ENCODE data around the gene CCRL2. TPM values are rescaled to one million over a fixed set of nuclear protein-coding genes. Genes with fewer than 3 reads are reported as not detected.

The CCRL2 gene
- total RNA-seq, 6 experiments from 2014 or later: 0.30 to 2.8 (median 1.3) TPM

- peaks cover 0 to 3% (median 2%) of the 10 kb centered on the region in 4 donors for H3K4me1 ChIP-seq
- H3K9me3 ChIP-seq: no peaks in the 10 kb centered on the region
- no peak for TF ChIP-seq CTCF (IDR thresholded peaks at IDR 0.05)
- no peak for TF ChIP-seq POLR2A (IDR thresholded peaks at IDR 0.05)
- no peaks in the 10 kb centered on the region for H3K36me3 ChIP-seq
- ATAC-seq (no peak), DNase-seq (no peak)
- no peaks in the 10 kb centered on the region for H3K27me3 ChIP-seq
- intact Hi-C loops (cut with DNase I): no loop called here
- H3K27ac ChIP-seq: no peak overlapping the region
- no peak overlapping the region for H3K4me3 ChIP-seq
- WGBS (ENCODE audit: insufficient coverage, low coverage, low lambda C conversion rate, missing lambda C conversion rate): 63% methylated on average over 1 of the region's 2 CpGs
Measured at GRCh38 chr3:46410669-46411068, 3.6 kb downstream of the CCRL2 start.

GRCh38 chr3:46411271-46411670 is 4.2 kb downstream of the CCRL2 start:
- Histone ChIP-seq H3K4me1 (no peaks in the 10 kb centered on the region), H3K27ac (no peak overlapping the region), H3K36me3 (no peaks in the 10 kb centered on the region), H3K4me3 (no peak overlapping the region), H3K9me3 (no peaks in the 10 kb centered on the region), H3K27me3 (no peaks in the 10 kb centered on the region)
- DNase-seq (no peak), ATAC-seq (no peak)
- no peak for TF ChIP-seq CTCF (IDR thresholded peaks at IDR 0.05)
- 91% methylated on average over 2 of the region's 2 CpGs for WGBS (ENCODE audit: insufficient coverage, low coverage, low lambda C conversion rate, missing lambda C conversion rate)
- intact Hi-C loops (cut with DNase I): no loop called here

- 36% methylated on average over 3 of the region's 3 CpGs for WGBS (ENCODE audit: insufficient coverage, low coverage, low lambda C conversion rate, missing lambda C conversion rate)
- peak overlapping the region in 1 of 3 donors; percentile 13 for H3K27ac ChIP-seq
- TF ChIP-seq CTCF (IDR thresholded peaks at IDR 0.05) (no peak), POLR2A (IDR thresholded peaks at IDR 0.05) (no peak)
- no peaks in the 10 kb centered on the region for H3K9me3 ChIP-seq
- intact Hi-C loops (cut with DNase I): no loop called here
- H3K4me1 ChIP-seq: no peaks in the 10 kb centered on the region
- DNase-seq (no peak), ATAC-seq (peak in 3 of 4 donors; percentile 20 to 49 (median 35))
- H3K4me3 ChIP-seq: no peak overlapping the region
- no peaks in the 10 kb centered on the region for H3K27me3 ChIP-seq
- H3K36me3 ChIP-seq: no peaks in the 10 kb centered on the region
Measured at GRCh38 chr3:46412786-46413298, 5.8 kb downstream of the CCRL2 start.

- Histone ChIP-seq H3K27me3 (no peaks in the 10 kb centered on the region), H3K9me3 (no peaks in the 10 kb centered on the region), H3K36me3 (no peaks in the 10 kb centered on the region), H3K27ac (no peak overlapping the region), H3K4me1 (no peaks in the 10 kb centered on the region), H3K4me3 (no peak overlapping the region)
- ATAC-seq: peak in 1 of 4 donors; percentile 45
- no peak for TF ChIP-seq POLR2A (IDR thresholded peaks at IDR 0.05)
- no peak for TF ChIP-seq CTCF (IDR thresholded peaks at IDR 0.05)
- no peak for DNase-seq
- intact Hi-C loops (cut with DNase I): no loop called here
- 63% methylated on average over 5 of the region's 5 CpGs for WGBS (ENCODE audit: insufficient coverage, low coverage, low lambda C conversion rate, missing lambda C conversion rate)
Measured at GRCh38 chr3:46413951-46414350, 6.9 kb downstream of the CCRL2 start.

GRCh38 chr3:46414739-46415138 is 7.7 kb downstream of the CCRL2 start:
- no peak for ATAC-seq
- WGBS (ENCODE audit: insufficient coverage, low coverage, low lambda C conversion rate, missing lambda C conversion rate): 71% methylated on average over 4 of the region's 4 CpGs
- intact Hi-C loops (cut with DNase I): no loop called here
- no peak for DNase-seq
- TF ChIP-seq POLR2A (IDR thresholded peaks at IDR 0.05) (no peak), CTCF (IDR thresholded peaks at IDR 0.05) (no peak)
- no peaks in the 10 kb centered on the region for H3K9me3 ChIP-seq
- no peaks in the 10 kb centered on the region for H3K27me3 ChIP-seq
- H3K4me1 ChIP-seq: no peaks in the 10 kb centered on the region
- no peaks in the 10 kb centered on the region for H3K36me3 ChIP-seq
- H3K27ac ChIP-seq: no peak overlapping the region
- H3K4me3 ChIP-seq: no peak overlapping the region

All from right lobe of liver (tissue), 6 donors.